ENCODE results near the gene ARHGAP31.
"Not testable (repeated sequence)": the region's sequence is repeated elsewhere in the genome, so short reads cannot be mapped to it uniquely, and the experiment has no call there.

ARHGAP31 gene

GRCh38 chr3:119293871-119294695, at the start of gene ARHGAP31:
Gene ARHGAP31 (plus strand): TSS chr3:119294383. CDS start chr3:119294905, 522 bp downstream.
- DNase-seq, result no peak

GRCh38 chr3:119245778-119246177, 48.4 kb upstream of the ARHGAP31 start:
- DNase-seq, result no peak

GRCh38 chr3:119255214-119255613, 39.0 kb upstream of the ARHGAP31 start:
- no peak for DNase-seq

- DNase-seq, result no peak
Measured at GRCh38 chr3:119257111-119257510, 37.1 kb upstream of the ARHGAP31 start.

- DNase-seq, result no peak
Measured at GRCh38 chr3:119257654-119258410, 36.4 kb upstream of the ARHGAP31 start.

- no peak for DNase-seq
Measured at GRCh38 chr3:119258915-119259314, 35.3 kb upstream of the ARHGAP31 start.

- DNase-seq, result no peak
Measured at GRCh38 chr3:119259821-119260220, 34.4 kb upstream of the ARHGAP31 start.

- DNase-seq, result no peak
Measured at GRCh38 chr3:119261055-119261454, 33.1 kb upstream of the ARHGAP31 start.

- not testable (repeated sequence) for DNase-seq
Measured at GRCh38 chr3:119270212-119270611, 24.0 kb upstream of the ARHGAP31 start.

GRCh38 chr3:119276680-119277079, 17.5 kb upstream of the ARHGAP31 start:
- DNase-seq, result no peak

GRCh38 chr3:119279101-119279554, 15.1 kb upstream of the ARHGAP31 start:
- no peak for DNase-seq

GRCh38 chr3:119279584-119280243, 14.5 kb upstream of the ARHGAP31 start:
- DNase-seq, result no peak

GRCh38 chr3:119288669-119289403, 5.3 kb upstream of the ARHGAP31 start:
- DNase-seq, result no peak

GRCh38 chr3:119289404-119289770, 4.8 kb upstream of the ARHGAP31 start:
- no peak for DNase-seq

GRCh38 chr3:119290613-119291012, 3.6 kb upstream of the ARHGAP31 start:
- no peak for DNase-seq

GRCh38 chr3:119291062-119291700, 3.0 kb upstream of the ARHGAP31 start:
- no peak for DNase-seq

GRCh38 chr3:119292666-119293065, 1.5 kb upstream of the ARHGAP31 start:
- DNase-seq, result no peak

- DNase-seq, result no peak
Measured at GRCh38 chr3:119293105-119293870, 895 bp upstream of the ARHGAP31 start.

GRCh38 chr3:119294696-119295671, 801 bp downstream of the ARHGAP31 start:
- no peak for DNase-seq

Data from NCI-H187 treated with DMSO at 0.1 percent for 48 hours (cell line).